Measurements from ENCODE around the gene C1QTNF1.

DNA sequence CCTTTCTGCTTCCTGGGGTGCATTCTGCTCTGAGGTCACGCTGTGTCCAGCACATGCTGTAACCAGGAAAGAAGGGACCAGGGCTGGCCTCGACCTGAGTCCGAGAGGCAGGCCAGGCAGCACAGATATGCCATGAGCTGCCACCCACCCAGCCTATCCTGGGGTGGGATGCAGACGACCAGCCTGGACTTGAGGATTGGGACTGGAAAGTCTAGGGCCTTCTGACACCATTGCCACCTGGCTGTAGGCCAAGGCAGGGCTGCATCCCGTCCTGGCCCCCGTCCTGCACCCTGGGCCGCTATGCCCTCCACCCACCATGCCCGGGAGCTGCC lies 65.0 kb downstream of the C1QTNF1 start:
- TF ChIP-seq, protein P1, sequence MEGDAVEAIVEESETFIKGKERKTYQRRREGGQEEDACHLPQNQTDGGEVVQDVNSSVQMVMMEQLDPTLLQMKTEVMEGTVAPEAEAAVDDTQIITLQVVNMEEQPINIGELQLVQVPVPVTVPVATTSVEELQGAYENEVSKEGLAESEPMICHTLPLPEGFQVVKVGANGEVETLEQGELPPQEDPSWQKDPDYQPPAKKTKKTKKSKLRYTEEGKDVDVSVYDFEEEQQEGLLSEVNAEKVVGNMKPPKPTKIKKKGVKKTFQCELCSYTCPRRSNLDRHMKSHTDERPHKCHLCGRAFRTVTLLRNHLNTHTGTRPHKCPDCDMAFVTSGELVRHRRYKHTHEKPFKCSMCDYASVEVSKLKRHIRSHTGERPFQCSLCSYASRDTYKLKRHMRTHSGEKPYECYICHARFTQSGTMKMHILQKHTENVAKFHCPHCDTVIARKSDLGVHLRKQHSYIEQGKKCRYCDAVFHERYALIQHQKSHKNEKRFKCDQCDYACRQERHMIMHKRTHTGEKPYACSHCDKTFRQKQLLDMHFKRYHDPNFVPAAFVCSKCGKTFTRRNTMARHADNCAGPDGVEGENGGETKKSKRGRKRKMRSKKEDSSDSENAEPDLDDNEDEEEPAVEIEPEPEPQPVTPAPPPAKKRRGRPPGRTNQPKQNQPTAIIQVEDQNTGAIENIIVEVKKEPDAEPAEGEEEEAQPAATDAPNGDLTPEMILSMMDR (IDR thresholded peaks at IDR 0.05; ENCODE audit: insufficient read depth, low read length), result no peak
- TF ChIP-seq, protein P2, sequence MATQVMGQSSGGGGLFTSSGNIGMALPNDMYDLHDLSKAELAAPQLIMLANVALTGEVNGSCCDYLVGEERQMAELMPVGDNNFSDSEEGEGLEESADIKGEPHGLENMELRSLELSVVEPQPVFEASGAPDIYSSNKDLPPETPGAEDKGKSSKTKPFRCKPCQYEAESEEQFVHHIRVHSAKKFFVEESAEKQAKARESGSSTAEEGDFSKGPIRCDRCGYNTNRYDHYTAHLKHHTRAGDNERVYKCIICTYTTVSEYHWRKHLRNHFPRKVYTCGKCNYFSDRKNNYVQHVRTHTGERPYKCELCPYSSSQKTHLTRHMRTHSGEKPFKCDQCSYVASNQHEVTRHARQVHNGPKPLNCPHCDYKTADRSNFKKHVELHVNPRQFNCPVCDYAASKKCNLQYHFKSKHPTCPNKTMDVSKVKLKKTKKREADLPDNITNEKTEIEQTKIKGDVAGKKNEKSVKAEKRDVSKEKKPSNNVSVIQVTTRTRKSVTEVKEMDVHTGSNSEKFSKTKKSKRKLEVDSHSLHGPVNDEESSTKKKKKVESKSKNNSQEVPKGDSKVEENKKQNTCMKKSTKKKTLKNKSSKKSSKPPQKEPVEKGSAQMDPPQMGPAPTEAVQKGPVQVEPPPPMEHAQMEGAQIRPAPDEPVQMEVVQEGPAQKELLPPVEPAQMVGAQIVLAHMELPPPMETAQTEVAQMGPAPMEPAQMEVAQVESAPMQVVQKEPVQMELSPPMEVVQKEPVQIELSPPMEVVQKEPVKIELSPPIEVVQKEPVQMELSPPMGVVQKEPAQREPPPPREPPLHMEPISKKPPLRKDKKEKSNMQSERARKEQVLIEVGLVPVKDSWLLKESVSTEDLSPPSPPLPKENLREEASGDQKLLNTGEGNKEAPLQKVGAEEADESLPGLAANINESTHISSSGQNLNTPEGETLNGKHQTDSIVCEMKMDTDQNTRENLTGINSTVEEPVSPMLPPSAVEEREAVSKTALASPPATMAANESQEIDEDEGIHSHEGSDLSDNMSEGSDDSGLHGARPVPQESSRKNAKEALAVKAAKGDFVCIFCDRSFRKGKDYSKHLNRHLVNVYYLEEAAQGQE (IDR thresholded peaks at IDR 0.05; ENCODE audit: insufficient replicate concordance, low read depth), result no peak
- no peak for TF ChIP-seq POLR2AphosphoS5 (IDR thresholded peaks at IDR 0.05; ENCODE audit: low read depth)
